MV-4-11 (cell line): ENCODE measurements around the gene ALDH5A1.
A peak's percentile ranks its signal among the peaks of the same experiment; 100 is the strongest.

Experiments used
- DNase-seq: peaks from one replicate; lab custom pipeline; 2025; lab: John Stamatoyannopoulos, UW

ALDH5A1 gene

DNA sequence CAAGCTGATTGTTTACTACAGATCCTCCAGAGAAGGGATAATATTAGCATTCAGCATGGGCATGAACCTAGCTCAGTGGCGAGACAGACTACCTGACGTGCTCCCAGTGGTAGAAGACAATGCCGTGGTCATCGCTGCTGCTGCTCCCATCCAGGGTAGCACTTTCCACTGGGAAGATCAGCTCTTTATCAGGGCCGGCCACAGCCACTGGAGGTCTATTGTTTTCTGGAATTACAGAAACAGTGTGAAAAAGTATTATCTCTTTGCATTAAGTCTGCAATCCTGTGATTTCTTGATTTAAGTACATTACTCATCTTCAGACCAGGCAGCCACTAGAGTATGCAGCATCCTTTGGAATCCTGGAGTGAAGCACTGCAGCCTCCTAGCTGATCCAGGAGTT, 75.0 kb downstream of the ALDH5A1 start:
- no peak for DNase-seq

DNA sequence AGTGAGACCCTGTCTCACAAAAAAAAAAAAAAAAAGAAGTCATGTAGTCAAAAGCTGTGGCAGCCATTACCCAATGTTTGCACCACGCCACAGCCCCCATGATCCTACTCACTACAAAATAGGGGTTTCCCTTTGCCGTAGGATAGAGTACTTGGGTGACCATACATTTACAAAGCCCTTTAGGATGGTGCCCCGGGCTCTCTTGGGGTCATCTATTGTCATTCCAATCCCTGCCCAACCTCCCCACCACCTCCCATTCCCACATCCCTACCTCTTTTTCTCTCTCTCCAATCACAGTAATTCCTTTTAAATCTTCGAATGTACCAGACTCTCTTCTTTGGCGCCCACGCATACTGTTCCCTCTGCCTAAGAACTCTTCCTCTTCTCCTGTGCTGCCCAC, 76.6 kb downstream of the ALDH5A1 start:
- DNase-seq = no peak

DNA sequence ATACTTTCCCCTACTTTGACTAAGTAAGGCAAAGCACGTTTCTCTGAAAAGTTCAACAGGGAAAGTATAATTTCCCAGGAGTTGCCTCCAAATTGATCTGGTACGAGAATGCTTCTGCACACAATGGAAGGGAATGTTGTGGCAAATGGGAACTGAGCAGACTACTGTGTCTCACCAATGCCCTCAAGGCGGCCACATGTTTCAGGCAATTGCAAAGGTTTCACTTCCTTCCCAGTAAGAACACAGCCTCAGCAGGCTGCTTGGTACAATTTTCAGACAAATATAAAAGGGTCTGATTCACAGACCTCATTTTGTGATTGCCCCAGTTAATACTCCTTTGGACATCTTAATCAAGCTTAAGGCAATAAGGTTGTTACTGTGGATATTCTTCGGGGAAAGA, 80.0 kb downstream of the ALDH5A1 start:
- peak; percentile 81 for DNase-seq

DNA sequence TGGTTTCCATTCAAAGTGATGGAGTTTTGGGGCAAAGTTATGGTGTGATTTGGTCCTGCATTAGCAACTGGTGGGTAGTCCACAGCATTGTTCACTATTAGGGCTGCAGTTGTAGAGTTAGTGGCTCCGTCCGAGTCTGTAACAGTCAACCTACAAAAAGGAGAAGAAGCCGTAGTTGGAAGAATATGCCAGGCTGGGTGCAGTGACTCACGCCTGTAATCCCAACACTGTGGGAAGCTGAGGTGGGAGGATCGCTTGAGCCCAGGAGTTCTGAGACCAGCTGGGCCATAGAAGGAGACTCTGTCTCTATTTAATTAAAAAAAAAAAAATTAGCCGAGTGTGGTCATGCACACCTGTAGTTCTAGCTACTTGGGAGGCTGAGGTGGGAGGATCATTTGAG, 81.7 kb downstream of the ALDH5A1 start:
- peak; percentile 42 for DNase-seq

DNA sequence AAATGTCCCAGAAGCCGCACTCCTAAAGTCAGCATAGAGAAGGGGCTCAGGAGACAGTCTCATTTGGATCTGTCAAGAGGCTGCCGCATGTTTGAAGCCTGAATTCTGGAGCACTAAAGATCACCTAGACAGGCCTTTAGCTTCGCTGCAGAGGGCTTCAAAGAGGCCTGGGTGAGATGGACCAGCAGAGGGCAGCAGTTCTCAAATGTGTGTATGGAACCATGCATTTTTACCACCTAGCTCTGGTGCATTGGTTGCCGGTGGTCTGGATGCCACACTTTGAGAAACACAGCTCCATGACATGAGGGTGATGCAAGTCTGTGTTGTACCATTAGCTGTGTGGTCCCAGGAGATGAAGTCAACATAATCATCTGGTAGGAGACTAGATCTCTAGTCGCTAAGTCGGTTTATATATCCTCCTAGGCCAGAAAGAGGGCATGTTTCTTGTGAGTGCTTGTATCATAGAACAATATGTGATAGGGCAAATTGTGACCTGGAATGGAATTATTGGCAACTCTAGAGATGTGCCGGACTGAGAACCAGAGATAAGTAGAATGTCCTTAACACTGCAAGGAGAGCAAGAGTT, 86.4 kb downstream of the ALDH5A1 start:
- peak; percentile 55 for DNase-seq

DNA sequence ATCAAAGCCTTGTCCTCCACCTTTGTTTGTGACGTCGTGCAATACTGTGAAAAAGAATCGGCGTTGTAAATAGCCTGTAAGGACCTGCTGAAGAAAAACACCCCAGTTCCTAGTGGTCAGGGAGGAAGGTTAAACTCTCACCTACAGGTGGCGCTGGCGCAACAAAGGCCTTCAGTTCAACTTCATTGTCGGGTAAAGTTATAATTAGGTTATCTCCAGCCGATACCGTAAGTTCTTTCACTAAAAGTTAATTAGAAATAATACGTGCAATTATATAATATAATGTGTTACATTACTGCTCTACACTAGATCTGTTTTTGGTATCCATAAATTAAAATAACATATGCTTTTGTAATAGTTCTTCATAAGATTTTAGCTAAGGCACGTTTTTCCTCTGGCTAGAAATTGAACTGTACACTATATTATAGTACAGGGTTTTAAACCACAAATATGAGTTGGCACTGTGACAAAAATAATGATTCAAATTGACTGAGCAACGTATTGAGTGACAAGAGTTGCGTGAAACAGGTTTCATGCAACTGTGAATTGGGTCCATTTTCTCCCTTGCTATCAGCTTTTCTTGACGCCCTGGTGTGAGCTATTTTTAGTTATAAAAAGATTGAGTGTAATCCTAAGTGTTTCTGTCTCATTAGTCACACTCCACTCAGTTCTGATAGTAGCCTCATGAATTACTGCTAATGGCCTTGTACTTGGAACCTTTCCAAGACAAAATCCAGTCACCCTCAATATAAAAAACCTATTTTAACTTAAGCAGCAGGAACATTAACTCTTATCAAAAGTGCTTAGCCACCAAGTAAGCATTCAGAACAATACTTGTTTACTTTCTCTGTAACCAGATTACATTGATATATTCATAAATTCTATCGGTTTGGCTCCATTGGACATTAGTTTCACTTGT, 89.0 kb downstream of the ALDH5A1 start:
- peak; percentile 67 for DNase-seq

DNA sequence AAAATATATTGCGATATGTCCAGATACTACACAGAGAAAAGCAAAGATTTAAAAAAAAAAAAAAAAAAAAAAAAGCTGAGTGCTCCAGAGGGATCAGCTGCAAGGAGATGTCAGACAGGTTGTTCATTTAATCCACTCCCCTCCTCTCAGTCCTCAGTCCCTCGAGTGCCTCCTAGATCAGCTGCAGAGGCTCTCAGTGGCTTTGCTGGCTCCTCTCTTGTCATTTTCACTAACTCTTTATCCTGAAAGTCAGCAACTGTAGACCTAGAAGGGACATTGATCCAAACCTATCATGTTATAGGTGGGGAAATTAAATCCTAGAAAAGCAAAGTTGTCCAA, 89.6 kb downstream of the ALDH5A1 start:
- DNase-seq = no peak
